ENCODE measurements around the gene XKR7. TPM values are rescaled to one million over a fixed set of nuclear protein-coding genes. Genes with fewer than 3 reads are reported as not detected.

The XKR7 gene
- polyA plus RNA-seq, 1 donor from 2014 or later = 9.6 TPM

- no peak for TF ChIP-seq EZH2 (IDR thresholded peaks at IDR 0.05; ENCODE audit: borderline replicate concordance, insufficient read depth, low read length, poor library complexity, severe bottlenecking)
- no peak for TF ChIP-seq CTCF (IDR thresholded peaks at IDR 0.05; ENCODE audit: poor library complexity, severe bottlenecking)
- peak; percentile 50 for TF ChIP-seq MXI1 (conservative IDR thresholded peaks at IDR 0.05; ENCODE audit: poor library complexity, severe bottlenecking)
- TF ChIP-seq REST (IDR thresholded peaks at IDR 0.05; ENCODE audit: borderline replicate concordance) = peak; percentile 100
- no peak for TF ChIP-seq RAD21 (conservative IDR thresholded peaks at IDR 0.05)
- Histone ChIP-seq H3K79me2 (replicated peaks; ENCODE audit: insufficient read depth, low read length) (peaks cover 42% of the 10 kb centered on the region), H3K9ac (ENCODE audit: low read length) (peak overlapping the region; percentile 83), H3K9me3 (ENCODE audit: low read length) (no peaks in the 10 kb centered on the region), H3K4me3 (ENCODE audit: low read length) (peak overlapping the region; percentile 77), H3K36me3 (ENCODE audit: insufficient read depth, low read length) (no peaks in the 10 kb centered on the region), H3K27ac (ENCODE audit: low read length) (peak overlapping the region; percentile 59), H3K9me2 (ENCODE audit: insufficient read depth, low read length) (no peaks in the 10 kb centered on the region), H3K27me3 (ENCODE audit: insufficient read depth, low read depth, low read length) (peaks cover 13% of the 10 kb centered on the region), H3K4me2 (ENCODE audit: low read length) (peak overlapping the region; percentile 89), H4K20me1 (ENCODE audit: insufficient read depth) (no peaks in the 10 kb centered on the region), H2AFZ (ENCODE audit: low read depth, low read length) (peak overlapping the region; percentile 62), H3F3A (ENCODE audit: insufficient read depth, low read length, poor library complexity, severe bottlenecking) (peaks cover 8% of the 10 kb centered on the region)
Observed at GRCh38 chr20:31968291-31969126, 558 bp downstream of the XKR7 start.

- H3K9ac ChIP-seq (ENCODE audit: low read length) = peak overlapping the region; percentile 83
- no peak overlapping the region for H2AFZ ChIP-seq (ENCODE audit: low read depth, low read length)
- H3K79me2 ChIP-seq (replicated peaks; ENCODE audit: insufficient read depth, low read length) = peaks cover 52% of the 10 kb centered on the region
- H3K9me3 ChIP-seq (ENCODE audit: low read length) = no peaks in the 10 kb centered on the region
- H3K27ac ChIP-seq (ENCODE audit: low read length) = no peak overlapping the region
- peak overlapping the region; percentile 89 for H3K4me2 ChIP-seq (ENCODE audit: low read length)
- H3K27me3 ChIP-seq (ENCODE audit: insufficient read depth, low read depth, low read length) = peaks cover 4% of the 10 kb centered on the region
- H3K9me2 ChIP-seq (ENCODE audit: insufficient read depth, low read length) = no peaks in the 10 kb centered on the region
- H3F3A ChIP-seq (ENCODE audit: insufficient read depth, low read length, poor library complexity, severe bottlenecking) = peaks cover 8% of the 10 kb centered on the region
- TF ChIP-seq EP300 (conservative IDR thresholded peaks at IDR 0.05; ENCODE audit: poor library complexity, severe bottlenecking) (no peak), EZH2 (IDR thresholded peaks at IDR 0.05; ENCODE audit: borderline replicate concordance, insufficient read depth, low read length, poor library complexity, severe bottlenecking) (no peak), POLR2AphosphoS5 (IDR thresholded peaks at IDR 0.05) (no peak), TAF1 (IDR thresholded peaks at IDR 0.05; ENCODE audit: low read depth) (no peak), RAD21 (conservative IDR thresholded peaks at IDR 0.05) (no peak), SMC3 (conservative IDR thresholded peaks at IDR 0.05; ENCODE audit: poor library complexity) (no peak), REST (IDR thresholded peaks at IDR 0.05; ENCODE audit: borderline replicate concordance) (no peak), MXI1 (conservative IDR thresholded peaks at IDR 0.05; ENCODE audit: poor library complexity, severe bottlenecking) (no peak), CTCF (IDR thresholded peaks at IDR 0.05; ENCODE audit: poor library complexity, severe bottlenecking) (no peak)
- peak overlapping the region; percentile 77 for H3K4me3 ChIP-seq (ENCODE audit: low read length)
- no peaks in the 10 kb centered on the region for H4K20me1 ChIP-seq (ENCODE audit: insufficient read depth)
- no peaks in the 10 kb centered on the region for H3K36me3 ChIP-seq (ENCODE audit: insufficient read depth, low read length)
Observed at GRCh38 chr20:31969991-31970390, 2.0 kb downstream of the XKR7 start.
